LNCaP clone FGC (cell line): Measurements from ENCODE around the gene IFNA17.
"Not testable (repeated sequence)": the region's sequence is repeated elsewhere in the genome, so short reads cannot be mapped to it uniquely, and the experiment has no call there.

Experiments used
- DNase-seq: peaks from one replicate; pipeline ENCODE4 v3.0.0-alpha.2; 2011; ENCODE audit warnings: low read depth
- H3K4me3 ChIP-seq: 2 replicates; pipeline ENCODE4 v1.5.1; 2011; ENCODE audit warnings: mild to moderate bottlenecking, low read depth, low read length, control low read depth
- TF ChIP-seq, protein P1 (sequence below): IDR thresholded peaks from 2 replicates; pipeline ENCODE4 v1.5.1; 2012; ENCODE audit warnings: mild to moderate bottlenecking; ENCODE audit not compliant: control insufficient read depth, insufficient read depth; ENCODE audit errors: extremely low read depth

IFNA17 gene

DNA sequence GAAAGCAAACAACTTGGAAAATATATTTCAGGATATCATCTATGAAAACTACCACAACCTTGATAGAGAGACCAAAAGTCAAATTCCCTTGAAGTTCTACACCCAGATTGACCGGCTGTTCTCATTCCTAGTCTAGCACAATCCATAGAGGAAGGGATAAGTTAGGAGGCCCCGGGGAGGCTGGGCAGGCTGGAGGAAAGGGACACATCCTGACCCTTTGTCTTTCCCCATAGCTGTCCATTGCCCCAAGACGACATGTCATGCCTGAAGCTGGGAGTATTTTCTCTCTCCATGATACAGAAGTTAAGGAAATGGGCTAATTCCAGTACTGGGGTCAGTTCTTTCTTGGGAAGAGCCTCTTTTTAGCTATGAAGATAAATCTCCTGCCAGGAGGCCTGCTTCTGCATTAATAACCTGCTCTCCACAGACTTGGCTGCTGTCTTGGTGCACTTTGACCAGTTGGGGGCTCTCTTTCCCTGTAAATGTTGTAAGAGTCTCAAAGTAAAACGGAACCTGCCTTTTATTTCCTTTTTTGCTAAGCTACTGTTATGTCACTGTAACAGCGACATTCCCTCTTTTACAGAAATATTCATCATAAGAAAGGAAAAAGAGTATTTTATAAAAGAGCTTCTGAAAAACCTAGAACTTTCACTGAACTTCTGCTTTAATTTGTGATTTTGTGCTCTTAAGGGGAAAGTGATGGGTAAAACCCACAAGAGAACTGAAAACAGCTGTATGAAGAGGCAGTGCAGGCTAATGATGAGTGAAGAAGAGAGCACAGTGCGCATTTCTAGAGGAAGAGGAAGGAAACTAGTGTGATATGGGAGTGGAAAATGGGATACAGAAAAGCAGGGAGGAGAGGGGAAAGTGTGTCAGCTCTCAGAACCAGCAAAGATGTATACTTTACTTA is 32.9 kb downstream of the IFNA17 start:
- H3K4me3 ChIP-seq, DNase-seq: not testable (repeated sequence)
- TF ChIP-seq, protein P1, sequence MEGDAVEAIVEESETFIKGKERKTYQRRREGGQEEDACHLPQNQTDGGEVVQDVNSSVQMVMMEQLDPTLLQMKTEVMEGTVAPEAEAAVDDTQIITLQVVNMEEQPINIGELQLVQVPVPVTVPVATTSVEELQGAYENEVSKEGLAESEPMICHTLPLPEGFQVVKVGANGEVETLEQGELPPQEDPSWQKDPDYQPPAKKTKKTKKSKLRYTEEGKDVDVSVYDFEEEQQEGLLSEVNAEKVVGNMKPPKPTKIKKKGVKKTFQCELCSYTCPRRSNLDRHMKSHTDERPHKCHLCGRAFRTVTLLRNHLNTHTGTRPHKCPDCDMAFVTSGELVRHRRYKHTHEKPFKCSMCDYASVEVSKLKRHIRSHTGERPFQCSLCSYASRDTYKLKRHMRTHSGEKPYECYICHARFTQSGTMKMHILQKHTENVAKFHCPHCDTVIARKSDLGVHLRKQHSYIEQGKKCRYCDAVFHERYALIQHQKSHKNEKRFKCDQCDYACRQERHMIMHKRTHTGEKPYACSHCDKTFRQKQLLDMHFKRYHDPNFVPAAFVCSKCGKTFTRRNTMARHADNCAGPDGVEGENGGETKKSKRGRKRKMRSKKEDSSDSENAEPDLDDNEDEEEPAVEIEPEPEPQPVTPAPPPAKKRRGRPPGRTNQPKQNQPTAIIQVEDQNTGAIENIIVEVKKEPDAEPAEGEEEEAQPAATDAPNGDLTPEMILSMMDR = peak; percentile 65

DNA sequence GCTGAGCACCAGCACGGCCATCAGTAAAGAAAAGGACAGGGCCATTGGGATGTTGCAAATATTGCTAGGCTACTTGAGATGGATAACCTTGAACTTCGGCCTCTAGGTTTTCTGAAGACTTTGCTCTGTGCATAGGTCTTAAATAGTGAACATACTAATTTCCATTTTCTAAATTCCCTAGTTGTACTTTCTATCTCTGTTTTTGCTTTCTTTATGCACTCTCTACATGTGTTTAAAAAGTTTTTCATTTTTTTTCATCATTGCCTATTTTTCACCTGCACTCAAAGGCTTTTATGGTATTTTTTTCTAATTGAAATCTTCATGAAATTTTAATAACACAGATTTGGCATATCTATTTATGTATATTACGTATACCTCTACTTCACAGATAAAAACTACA is 40.5 kb downstream of the IFNA17 start, which contains the start of gene IFNA4:
Gene IFNA4 (minus strand): TSS at position 101 of the 400 bp plus-strand sequence. CDS start 56 bp downstream, at position 45.
- not testable (repeated sequence) for H3K4me3 ChIP-seq, DNase-seq

DNA sequence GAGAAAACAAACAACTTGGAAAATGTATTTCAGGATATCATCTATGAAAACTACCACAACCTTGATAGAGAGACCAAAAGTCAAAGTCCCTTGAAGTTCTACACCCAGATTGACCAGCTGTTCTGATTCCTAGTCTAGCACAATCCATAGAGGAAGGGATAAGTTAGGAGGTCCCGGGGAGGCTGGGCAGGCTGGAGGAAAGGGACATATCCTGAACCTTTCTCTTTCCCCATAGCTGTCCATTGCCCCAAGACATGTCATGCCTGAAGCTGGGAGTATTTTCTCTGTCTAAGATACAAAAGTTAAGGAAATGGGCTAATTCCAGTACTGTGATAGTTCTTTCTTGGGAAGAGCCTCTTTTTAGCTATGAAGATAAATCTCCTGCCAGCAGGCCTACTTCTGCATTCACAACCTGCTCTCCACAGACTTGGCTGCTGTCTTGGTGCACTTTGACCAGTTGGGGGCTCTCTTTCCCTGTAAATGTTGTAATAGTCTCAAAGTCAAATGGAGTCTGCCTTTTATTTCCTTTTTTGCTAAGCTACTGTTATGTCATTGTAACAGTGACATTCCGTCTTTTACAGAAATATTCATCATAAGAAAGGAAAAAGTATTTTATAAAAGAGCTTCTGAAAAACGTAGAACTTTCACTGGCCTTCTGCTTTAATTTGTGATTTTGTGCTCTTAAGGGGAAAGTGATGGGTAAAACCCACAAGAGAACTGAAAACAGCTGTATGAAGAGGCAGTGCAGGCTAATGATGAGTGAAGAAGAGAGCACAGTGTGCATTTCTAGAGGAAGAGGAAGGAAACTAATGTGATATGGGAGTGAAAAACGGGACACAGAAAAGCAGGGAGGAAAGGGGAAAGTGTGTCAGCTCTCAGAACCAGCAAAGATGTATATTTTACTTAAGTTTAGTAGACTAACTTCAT is 44.9 kb downstream of the IFNA17 start:
- not testable (repeated sequence) for DNase-seq, H3K4me3 ChIP-seq
- TF ChIP-seq, protein P1 = peak; percentile 47
